Measurements from ENCODE around the gene CDC42BPA.

DNA sequence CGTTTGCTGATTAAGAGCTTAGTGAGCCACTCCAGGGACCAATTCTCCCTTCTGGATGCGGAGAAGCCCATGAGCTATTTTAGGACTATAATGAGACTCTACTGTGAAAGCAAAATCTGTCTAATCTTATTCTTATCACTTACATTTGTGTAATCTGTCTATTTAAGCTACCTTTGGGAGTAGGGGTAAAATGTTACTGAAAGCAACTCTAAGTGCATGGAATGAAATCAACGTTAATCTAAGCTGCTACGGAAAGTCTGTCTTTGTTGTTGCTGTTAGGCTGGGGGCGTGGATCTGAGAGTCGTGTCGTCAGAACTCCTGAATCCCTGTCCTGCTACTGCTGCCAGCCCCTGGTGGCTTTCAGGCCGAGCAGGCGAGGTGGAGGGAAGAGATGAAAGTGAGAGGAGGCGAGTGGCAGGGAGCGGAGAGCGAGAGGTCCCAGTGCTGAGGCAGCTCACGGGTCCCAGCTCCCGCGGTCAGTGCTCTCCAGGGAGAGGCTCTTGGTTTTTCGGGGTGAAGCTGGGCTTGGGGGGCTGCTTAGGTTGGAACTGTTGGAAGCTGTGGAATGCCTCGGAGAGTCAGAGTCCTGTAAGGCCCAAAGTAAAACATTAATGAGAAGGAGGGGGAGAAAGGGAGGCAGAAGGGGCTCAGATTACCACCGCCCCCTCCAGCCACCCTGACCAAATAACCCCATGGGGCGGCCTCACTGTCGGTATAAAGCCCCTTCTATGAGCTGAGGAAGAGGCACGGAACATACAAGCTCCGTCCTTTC, 324.3 kb downstream of the CDC42BPA start:
- TF ChIP-seq GATA2 (IDR thresholded peaks at IDR 0.05; ENCODE audit: low read depth, low read length) (no peak), GATA3 (IDR thresholded peaks at IDR 0.05; ENCODE audit: low read depth, low read length) (no peak)

All from SH-SY5Y (cell line).